ENCODE measurements around the gene ZNF274. TPM values are rescaled to one million over a fixed set of nuclear protein-coding genes. Genes with fewer than 3 reads are reported as not detected.

Gene ZNF274
- total RNA-seq, 1 experiment from 2014 or later, result 34.3 TPM

GRCh38 chr19:58166708-58167280 is 16.1 kb upstream of the ZNF274 start:
- intact Hi-C loops (cut with micrococcal nuclease; ENCODE audit: unreplicated experiment), result no loop called here
- ChIA-PET POLR2A (ENCODE audit: unreplicated experiment) (no interaction called here), CTCF (no interaction called here)
- Histone ChIP-seq H3K4me2 (no peak overlapping the region), H3K27ac (no peak overlapping the region), H3K9me3 (ENCODE audit: insufficient read depth, low read depth) (peaks cover 82% of the 10 kb centered on the region), H3K36me3 (ENCODE audit: low read depth) (no peaks in the 10 kb centered on the region), H3K79me2 (ENCODE audit: low read depth) (no peaks in the 10 kb centered on the region), H3K9me2 (ENCODE audit: insufficient read depth) (no peaks in the 10 kb centered on the region), H3K4me3 (no peak overlapping the region), H3K27me3 (ENCODE audit: insufficient read depth, low read depth) (no peaks in the 10 kb centered on the region), H3K4me1 (replicated peaks; ENCODE audit: insufficient read depth) (no peaks in the 10 kb centered on the region), H2AFZ (no peak overlapping the region), H4K20me1 (ENCODE audit: insufficient read depth) (no peaks in the 10 kb centered on the region), H3F3A (ENCODE audit: insufficient read depth, low read depth) (no peaks in the 10 kb centered on the region)
- BruUV-seq (replicated peaks), result no TSS peak
- no peak for DNase-seq
- no peak for TF ChIP-seq EZH2 (IDR thresholded peaks at IDR 0.05; ENCODE audit: low read depth)
- TF ChIP-seq, protein P1, sequence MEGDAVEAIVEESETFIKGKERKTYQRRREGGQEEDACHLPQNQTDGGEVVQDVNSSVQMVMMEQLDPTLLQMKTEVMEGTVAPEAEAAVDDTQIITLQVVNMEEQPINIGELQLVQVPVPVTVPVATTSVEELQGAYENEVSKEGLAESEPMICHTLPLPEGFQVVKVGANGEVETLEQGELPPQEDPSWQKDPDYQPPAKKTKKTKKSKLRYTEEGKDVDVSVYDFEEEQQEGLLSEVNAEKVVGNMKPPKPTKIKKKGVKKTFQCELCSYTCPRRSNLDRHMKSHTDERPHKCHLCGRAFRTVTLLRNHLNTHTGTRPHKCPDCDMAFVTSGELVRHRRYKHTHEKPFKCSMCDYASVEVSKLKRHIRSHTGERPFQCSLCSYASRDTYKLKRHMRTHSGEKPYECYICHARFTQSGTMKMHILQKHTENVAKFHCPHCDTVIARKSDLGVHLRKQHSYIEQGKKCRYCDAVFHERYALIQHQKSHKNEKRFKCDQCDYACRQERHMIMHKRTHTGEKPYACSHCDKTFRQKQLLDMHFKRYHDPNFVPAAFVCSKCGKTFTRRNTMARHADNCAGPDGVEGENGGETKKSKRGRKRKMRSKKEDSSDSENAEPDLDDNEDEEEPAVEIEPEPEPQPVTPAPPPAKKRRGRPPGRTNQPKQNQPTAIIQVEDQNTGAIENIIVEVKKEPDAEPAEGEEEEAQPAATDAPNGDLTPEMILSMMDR (conservative IDR thresholded peaks at IDR 0.05), result no peak

DNA sequence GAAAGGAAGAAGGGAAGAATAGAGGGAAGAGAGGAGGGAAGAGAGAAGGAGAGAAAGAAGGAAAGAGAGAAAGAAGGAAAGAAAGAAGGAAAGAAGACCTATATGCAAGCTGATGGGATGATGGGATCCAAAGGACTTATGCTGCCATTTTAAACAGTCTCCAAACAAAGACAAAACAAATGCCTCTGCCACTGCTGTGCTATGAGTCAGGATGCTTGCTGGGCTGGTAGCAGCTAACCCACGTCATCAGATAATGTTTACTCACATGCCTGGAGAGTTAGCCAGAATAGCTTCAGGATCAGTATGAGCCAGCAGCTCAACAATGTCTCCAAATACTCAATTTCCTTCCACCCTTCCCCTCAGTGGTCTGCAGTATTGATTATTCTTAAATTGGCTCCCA is 12.0 kb upstream of the ZNF274 start:
- Histone ChIP-seq H3K27ac (no peak overlapping the region), H3F3A (ENCODE audit: insufficient read depth, low read depth) (no peaks in the 10 kb centered on the region), H3K36me3 (ENCODE audit: low read depth) (no peaks in the 10 kb centered on the region), H3K9me3 (ENCODE audit: insufficient read depth, low read depth) (peaks cover 73% of the 10 kb centered on the region), H3K4me2 (no peak overlapping the region), H4K20me1 (ENCODE audit: insufficient read depth) (no peaks in the 10 kb centered on the region), H3K79me2 (ENCODE audit: low read depth) (no peaks in the 10 kb centered on the region), H3K27me3 (ENCODE audit: insufficient read depth, low read depth) (no peaks in the 10 kb centered on the region), H3K4me1 (replicated peaks; ENCODE audit: insufficient read depth) (no peaks in the 10 kb centered on the region), H3K9me2 (ENCODE audit: insufficient read depth) (no peaks in the 10 kb centered on the region), H2AFZ (0 out of 2 replicates have a peak overlapping the region, but pooled peaks have one; percentile 46), H3K4me3 (no peak overlapping the region)
- BruUV-seq (replicated peaks), result no TSS peak
- DNase-seq, result peak in 1 of 2 experiments; percentile 60
- ChIA-PET CTCF (no interaction called here), POLR2A (ENCODE audit: unreplicated experiment) (no interaction called here)
- intact Hi-C loops (cut with micrococcal nuclease; ENCODE audit: unreplicated experiment), result no loop called here
- TF ChIP-seq, protein P1 (conservative IDR thresholded peaks at IDR 0.05), result no peak
- TF ChIP-seq EZH2 (IDR thresholded peaks at IDR 0.05; ENCODE audit: low read depth), result no peak

- DNase-seq, result peak; percentile 53 to 57
- H3K9me2 ChIP-seq (ENCODE audit: insufficient read depth), result no peaks in the 10 kb centered on the region
- peaks cover 82% of the 10 kb centered on the region for H3K9me3 ChIP-seq (ENCODE audit: insufficient read depth, low read depth)
- H3K36me3 ChIP-seq (ENCODE audit: low read depth), result peaks cover 51% of the 10 kb centered on the region
- peak overlapping the region; percentile 95 for H3K27ac ChIP-seq
- TF ChIP-seq, protein P1 (conservative IDR thresholded peaks at IDR 0.05), result peak; percentile 68
- no peak for TF ChIP-seq EZH2 (IDR thresholded peaks at IDR 0.05; ENCODE audit: low read depth)
- no TSS peak for BruUV-seq (replicated peaks)
- H3K4me2 ChIP-seq, result peak overlapping the region; percentile 84
- ChIA-PET POLR2A (ENCODE audit: unreplicated experiment) (interaction anchor here (0.6 to 0.7 kb wide), 2 partner anchors 705 to 840 kb away, joined by 4 to 9 read pairs; partner anchors contain the start of gene ZNF772), CTCF (interaction anchor here (0.5 kb wide), 1 partner anchor 28 kb away, joined by 3 read pairs; no protein-coding TSS in a partner anchor)
- H3K4me1 ChIP-seq (replicated peaks; ENCODE audit: insufficient read depth), result peaks cover 4% of the 10 kb centered on the region; the same call in 1 of the 2 replicates
- peaks cover 36% of the 10 kb centered on the region for H3F3A ChIP-seq (ENCODE audit: insufficient read depth, low read depth)
- H3K79me2 ChIP-seq (ENCODE audit: low read depth), result peaks cover 19% of the 10 kb centered on the region
- peak overlapping the region; percentile 80 for H3K4me3 ChIP-seq
- no peaks in the 10 kb centered on the region for H3K27me3 ChIP-seq (ENCODE audit: insufficient read depth, low read depth)
- H4K20me1 ChIP-seq (ENCODE audit: insufficient read depth), result no peaks in the 10 kb centered on the region
- intact Hi-C loops (cut with micrococcal nuclease; ENCODE audit: unreplicated experiment), result loop anchor here (1.0 to 2.0 kb wide), 3 partner anchors 97 to 747 kb away; partner anchors contain the start of genes ZNF256, ZNF749 and ZNF8
- peak overlapping the region; percentile 89 for H2AFZ ChIP-seq
Measured at GRCh38 chr19:58181902-58182576, 822 bp upstream of the ZNF274 start.
